HL-60 (cell line): ENCODE data around the gene UROD.
"Not testable (repeated sequence)": the region's sequence is repeated elsewhere in the genome, so short reads cannot be mapped to it uniquely, and the experiment has no call there.

Source experiments
- DNase-seq, 2 experiments: peaks; one replicate each; pipeline ENCODE4 v3.0.0-alpha.2; 2010 to 2020; ENCODE audit warnings: low read depth in 1 of 2, low spot score in 1 of 2
- H3K27ac ChIP-seq: fragments of 250-450 bp; sonication (Bioruptor Pico); replicated peaks from 2 replicates; pipeline ENCODE4 v1.5.1; 2020; ENCODE audit warnings: mild to moderate bottlenecking, moderate library complexity
- H3K27me3 ChIP-seq: fragments of 250-450 bp; sonication (Bioruptor Pico); 2 replicates; pipeline ENCODE4 v1.5.1; 2021; ENCODE audit warnings: mild to moderate bottlenecking, moderate library complexity; ENCODE audit not compliant: insufficient read depth, poor library complexity, severe bottlenecking
- H3K4me3 ChIP-seq: replicated peaks from 2 replicates; pipeline ENCODE4 v1.5.1; 2011; ENCODE audit warnings: mild to moderate bottlenecking, control low read depth, low read length; ENCODE audit not compliant: insufficient read depth
- CTCF ChIP-seq: IDR thresholded peaks from one replicate; pipeline ENCODE4 v1.5.1; 2011; ENCODE audit warnings: low read length, control low read depth, inconsistent platforms; ENCODE audit not compliant: insufficient read depth
- GABPA ChIP-seq: IDR thresholded peaks from 2 replicates; pipeline ENCODE4 v1.6.1; 2012; ENCODE audit warnings: low read depth
- POLR2AphosphoS5 ChIP-seq: IDR thresholded peaks from 2 replicates; pipeline ENCODE4 v1.6.1; 2012; ENCODE audit warnings: low read depth
- REST ChIP-seq: IDR thresholded peaks from 2 replicates; pipeline ENCODE4 v1.6.1; 2012; ENCODE audit warnings: low read depth; ENCODE audit not compliant: insufficient replicate concordance
- SPI1 ChIP-seq: IDR thresholded peaks from 2 replicates; pipeline ENCODE4 v1.6.1; 2012; ENCODE audit warnings: low read depth, mild to moderate bottlenecking, borderline replicate concordance

Gene UROD

GRCh38 chr1:45051005-45051772 lies 39.1 kb downstream of the UROD start:
- TF ChIP-seq REST (no peak), GABPA (no peak)
- no peak overlapping the region for H3K27ac ChIP-seq
- no peak for DNase-seq
- H3K27me3 ChIP-seq = no peaks in the 10 kb centered on the region
- no peak overlapping the region for H3K4me3 ChIP-seq

- TF ChIP-seq REST (no peak), GABPA (no peak), SPI1 (no peak), POLR2AphosphoS5 (no peak), CTCF (no peak)
- no peak overlapping the region for H3K27ac ChIP-seq
- no peak overlapping the region for H3K4me3 ChIP-seq
- no peaks in the 10 kb centered on the region for H3K27me3 ChIP-seq
- no peak for DNase-seq
These were observed 45.5 kb downstream of the UROD start for GRCh38 chr1:45057542-45057941.

GRCh38 chr1:45059829-45060228 lies 47.8 kb downstream of the UROD start:
- Histone ChIP-seq H3K27ac (no peak overlapping the region), H3K4me3 (no peak overlapping the region), H3K27me3 (no peaks in the 10 kb centered on the region)
- DNase-seq = no peak
- TF ChIP-seq GABPA (no peak), SPI1 (no peak), POLR2AphosphoS5 (no peak), REST (no peak), CTCF (no peak)

- not testable (repeated sequence) for DNase-seq, H3K27ac ChIP-seq, H3K27me3 ChIP-seq, H3K4me3 ChIP-seq
These were observed 50.4 kb downstream of the UROD start for GRCh38 chr1:45062463-45062862.
